ENCODE measurements around the gene KCNE3.

- TF ChIP-seq MXI1 (IDR thresholded peaks at IDR 0.05; ENCODE audit: low read depth, low read length) (no peak), SRF (CRISPR knock-in tag; IDR thresholded peaks at IDR 0.05) (no peak), ZSCAN29 (IDR thresholded peaks at IDR 0.05) (no peak)
Observed at GRCh38 chr11:74485868-74486267, 18.5 kb upstream of the KCNE3 start.
